OCI-LY7 (cell line): ENCODE measurements around the gene BECN2.

Source experiments
- CTCF ChIP-seq: fragments of 200-600 bp; sonication (generic); conservative IDR thresholded peaks from 2 replicates; pipeline ENCODE4 v1.5.1; 2014; ENCODE audit warnings: mild to moderate bottlenecking, antibody characterized with exemption, low read length, moderate library complexity, mixed read lengths
- EZH2phosphoT487 ChIP-seq: fragments of 200-600 bp; sonication (generic); IDR thresholded peaks from 2 replicates; pipeline ENCODE4 v1.6.1; 2018; ENCODE audit warnings: low read depth, borderline replicate concordance, mild to moderate bottlenecking, mixed run types, antibody characterized with exemption, low read length, moderate library complexity, mixed read lengths

GRCh38 chr1:241916196-241916595, 41.4 kb upstream of the BECN2 start:
- no peak for TF ChIP-seq EZH2phosphoT487
- TF ChIP-seq CTCF: no peak
